ENCODE results near the gene CENPU.
"Not testable (repeated sequence)": the region's sequence is repeated elsewhere in the genome, so short reads cannot be mapped to it uniquely, and the experiment has no call there.

CENPU gene

DNA sequence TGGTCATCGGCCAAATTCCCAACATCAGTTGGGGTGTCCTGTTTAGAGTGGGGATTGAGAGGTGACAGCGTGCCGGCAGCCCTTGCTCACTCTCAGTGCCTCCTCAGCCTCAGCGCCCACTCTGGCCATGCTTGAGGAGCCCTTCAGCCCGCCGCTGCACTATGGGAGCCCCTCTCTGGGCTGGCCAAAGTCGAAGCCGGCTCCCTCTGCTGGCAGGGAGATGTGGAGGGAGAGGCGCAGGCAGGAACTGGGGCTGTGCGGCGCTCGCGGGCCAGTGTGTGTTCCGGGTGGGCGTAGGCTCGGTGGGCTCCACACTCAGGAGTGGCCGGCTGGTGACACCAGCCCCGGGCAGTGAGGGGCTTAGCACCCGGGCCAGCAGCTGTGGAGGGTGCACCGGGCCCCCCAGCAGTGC is 7.1 kb upstream of the CENPU start:
- H3K4me3 ChIP-seq (ENCODE audit: insufficient read length, low read depth), result no peak overlapping the region
- no peaks in the 10 kb centered on the region for H3K27me3 ChIP-seq (ENCODE audit: insufficient read depth, insufficient read length)
- no peak for TF ChIP-seq SUZ12 (IDR thresholded peaks at IDR 0.05; ENCODE audit: extremely low read depth, insufficient read depth, insufficient read length)
- no peak for TF ChIP-seq ZNF274 (IDR thresholded peaks at IDR 0.05; ENCODE audit: low read depth, low read length)
- no peak for TF ChIP-seq YY1 (IDR thresholded peaks at IDR 0.05; ENCODE audit: insufficient read depth, insufficient read length)
- H3K9ac ChIP-seq (ENCODE audit: insufficient read length, low read depth), result no peak overlapping the region
- H3K4me1 ChIP-seq (ENCODE audit: insufficient read depth, insufficient read length), result no peaks in the 10 kb centered on the region
- no peaks in the 10 kb centered on the region for H3K36me3 ChIP-seq (ENCODE audit: insufficient read depth, insufficient read length, low read length)
- peaks cover 10% of the 10 kb centered on the region; the same call in 1 of the 2 replicates for H3K9me3 ChIP-seq (ENCODE audit: insufficient read depth, low read length)
- DNase-seq (ENCODE audit: low read depth, low spot score), result no peak

GRCh38 chr4:184739575-184739974 is 5.7 kb upstream of the CENPU start:
- H3K4me3 ChIP-seq (ENCODE audit: insufficient read length, low read depth); H3K9me3 ChIP-seq (ENCODE audit: insufficient read depth, low read length); DNase-seq (ENCODE audit: low read depth, low spot score); H3K27me3 ChIP-seq (ENCODE audit: insufficient read depth, insufficient read length); H3K4me1 ChIP-seq (ENCODE audit: insufficient read depth, insufficient read length); H3K9ac ChIP-seq (ENCODE audit: insufficient read length, low read depth); H3K36me3 ChIP-seq (ENCODE audit: insufficient read depth, insufficient read length, low read length): not testable (repeated sequence)

- Histone ChIP-seq H3K4me3 (ENCODE audit: insufficient read length, low read depth) (peak overlapping the region; percentile 24), H3K27me3 (ENCODE audit: insufficient read depth, insufficient read length) (no peaks in the 10 kb centered on the region), H3K36me3 (ENCODE audit: insufficient read depth, insufficient read length, low read length) (peaks cover 10% of the 10 kb centered on the region), H3K9me3 (ENCODE audit: insufficient read depth, low read length) (no peaks in the 10 kb centered on the region), H3K9ac (ENCODE audit: insufficient read length, low read depth) (no peak overlapping the region), H3K4me1 (ENCODE audit: insufficient read depth, insufficient read length) (peaks cover 3% of the 10 kb centered on the region)
- TF ChIP-seq SUZ12 (IDR thresholded peaks at IDR 0.05; ENCODE audit: extremely low read depth, insufficient read depth, insufficient read length) (no peak), YY1 (IDR thresholded peaks at IDR 0.05; ENCODE audit: insufficient read depth, insufficient read length) (no peak), ZNF274 (IDR thresholded peaks at IDR 0.05; ENCODE audit: low read depth, low read length) (no peak)
- DNase-seq (ENCODE audit: low read depth, low spot score), result no peak
These were observed 862 bp upstream of the CENPU start for GRCh38 chr4:184734758-184735157.

DNA sequence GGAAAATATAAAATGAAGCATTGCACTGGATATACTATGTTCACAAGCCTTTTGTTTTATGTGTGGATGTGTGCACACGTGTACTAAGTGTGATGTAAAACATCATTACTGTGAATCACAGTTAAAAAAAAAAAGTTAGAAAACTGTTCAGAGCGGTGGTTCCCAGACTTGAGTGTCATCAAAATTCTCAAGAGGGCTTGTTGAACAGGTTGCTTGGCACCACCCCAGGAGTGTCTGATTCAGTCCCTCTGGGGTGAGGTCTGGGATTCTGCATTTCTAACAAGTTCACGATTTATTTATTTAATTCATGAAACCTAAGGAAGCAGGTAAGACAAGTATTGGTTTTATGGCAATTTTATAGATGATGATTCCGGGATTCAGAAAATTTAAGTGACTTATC is 1.8 kb downstream of the CENPU start:
- no peak overlapping the region for H3K9ac ChIP-seq (ENCODE audit: insufficient read length, low read depth)
- DNase-seq (ENCODE audit: low read depth, low spot score), result no peak
- H3K4me3 ChIP-seq (ENCODE audit: insufficient read length, low read depth), result no peak overlapping the region

GRCh38 chr4:184731056-184731455 is 2.8 kb downstream of the CENPU start:
- no peak overlapping the region for H3K9ac ChIP-seq (ENCODE audit: insufficient read length, low read depth)
- H3K27me3 ChIP-seq (ENCODE audit: insufficient read depth, insufficient read length), result no peaks in the 10 kb centered on the region
- H3K9me3 ChIP-seq (ENCODE audit: insufficient read depth, low read length), result no peaks in the 10 kb centered on the region
- TF ChIP-seq YY1 (IDR thresholded peaks at IDR 0.05; ENCODE audit: insufficient read depth, insufficient read length) (no peak), ZNF274 (IDR thresholded peaks at IDR 0.05; ENCODE audit: low read depth, low read length) (no peak), SUZ12 (IDR thresholded peaks at IDR 0.05; ENCODE audit: extremely low read depth, insufficient read depth, insufficient read length) (no peak)
- DNase-seq (ENCODE audit: low read depth, low spot score), result no peak
- H3K4me3 ChIP-seq (ENCODE audit: insufficient read length, low read depth), result no peak overlapping the region
- peaks cover 3% of the 10 kb centered on the region for H3K4me1 ChIP-seq (ENCODE audit: insufficient read depth, insufficient read length)
- H3K36me3 ChIP-seq (ENCODE audit: insufficient read depth, insufficient read length, low read length), result peaks cover 34% of the 10 kb centered on the region

More for the DNA sequence above, 1.8 kb downstream of the CENPU start:
- H3K9me3 ChIP-seq (ENCODE audit: insufficient read depth, low read length), result no peaks in the 10 kb centered on the region
- TF ChIP-seq ZNF274 (IDR thresholded peaks at IDR 0.05; ENCODE audit: low read depth, low read length) (no peak), YY1 (IDR thresholded peaks at IDR 0.05; ENCODE audit: insufficient read depth, insufficient read length) (no peak), SUZ12 (IDR thresholded peaks at IDR 0.05; ENCODE audit: extremely low read depth, insufficient read depth, insufficient read length) (no peak)
- H3K4me1 ChIP-seq (ENCODE audit: insufficient read depth, insufficient read length), result peaks cover 3% of the 10 kb centered on the region
- H3K27me3 ChIP-seq (ENCODE audit: insufficient read depth, insufficient read length), result no peaks in the 10 kb centered on the region
- H3K36me3 ChIP-seq (ENCODE audit: insufficient read depth, insufficient read length, low read length), result peaks cover 28% of the 10 kb centered on the region

DNA sequence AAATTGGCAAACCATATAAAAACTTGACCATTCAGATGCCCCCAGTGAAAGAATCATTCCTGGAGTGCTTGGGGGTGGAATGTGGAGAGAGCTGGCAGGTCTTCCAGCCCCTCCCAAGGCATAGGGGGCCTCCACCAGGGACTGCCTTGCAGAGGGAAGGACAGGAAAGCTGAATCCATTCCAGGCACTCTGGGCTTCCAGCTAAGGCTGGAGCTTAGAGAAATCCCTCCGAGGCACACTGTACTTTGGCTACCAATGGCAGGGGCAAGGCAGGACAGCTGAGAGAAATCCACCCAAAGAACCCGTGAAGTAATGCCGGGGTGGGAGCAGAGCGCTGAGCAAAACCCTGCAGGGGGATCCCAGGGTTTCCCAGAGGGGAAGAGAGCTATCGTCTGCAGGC is 4.0 kb downstream of the CENPU start:
- H3K9me3 ChIP-seq (ENCODE audit: insufficient read depth, low read length), result no peaks in the 10 kb centered on the region
- peaks cover 3% of the 10 kb centered on the region for H3K4me1 ChIP-seq (ENCODE audit: insufficient read depth, insufficient read length)
- H3K4me3 ChIP-seq (ENCODE audit: insufficient read length, low read depth), result no peak overlapping the region
- no peak overlapping the region for H3K9ac ChIP-seq (ENCODE audit: insufficient read length, low read depth)
- TF ChIP-seq YY1 (IDR thresholded peaks at IDR 0.05; ENCODE audit: insufficient read depth, insufficient read length) (no peak), SUZ12 (IDR thresholded peaks at IDR 0.05; ENCODE audit: extremely low read depth, insufficient read depth, insufficient read length) (no peak), ZNF274 (IDR thresholded peaks at IDR 0.05; ENCODE audit: low read depth, low read length) (no peak)
- no peak for DNase-seq (ENCODE audit: low read depth, low spot score)
- peaks cover 38% of the 10 kb centered on the region for H3K36me3 ChIP-seq (ENCODE audit: insufficient read depth, insufficient read length, low read length)
- H3K27me3 ChIP-seq (ENCODE audit: insufficient read depth, insufficient read length), result no peaks in the 10 kb centered on the region

DNA sequence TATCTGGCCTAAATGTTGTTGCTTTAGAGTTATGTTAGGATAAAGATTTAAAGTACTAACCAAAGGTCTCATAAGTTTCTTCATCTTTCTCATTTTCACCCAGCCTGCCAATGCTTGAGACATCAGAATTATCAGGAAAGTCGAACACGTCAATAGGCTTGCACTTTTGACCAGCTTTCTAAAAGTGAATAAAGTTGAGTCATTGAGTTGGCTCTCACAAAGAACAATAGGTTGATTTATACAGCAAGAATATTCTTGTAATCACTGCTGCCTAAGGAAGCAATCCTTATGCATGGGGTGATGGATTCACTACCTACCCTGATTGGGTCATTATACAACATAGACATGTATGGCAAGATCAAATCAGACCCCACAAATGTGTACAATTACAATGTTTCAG is 5.0 kb downstream of the CENPU start:
- Histone ChIP-seq H3K36me3 (ENCODE audit: insufficient read depth, insufficient read length, low read length) (peaks cover 40% of the 10 kb centered on the region), H3K9me3 (ENCODE audit: insufficient read depth, low read length) (no peaks in the 10 kb centered on the region), H3K27me3 (ENCODE audit: insufficient read depth, insufficient read length) (no peaks in the 10 kb centered on the region), H3K4me3 (ENCODE audit: insufficient read length, low read depth) (no peak overlapping the region), H3K9ac (ENCODE audit: insufficient read length, low read depth) (no peak overlapping the region), H3K4me1 (ENCODE audit: insufficient read depth, insufficient read length) (peaks cover 3% of the 10 kb centered on the region)
- no peak for DNase-seq (ENCODE audit: low read depth, low spot score)
- no peak for TF ChIP-seq YY1 (IDR thresholded peaks at IDR 0.05; ENCODE audit: insufficient read depth, insufficient read length)
- no peak for TF ChIP-seq ZNF274 (IDR thresholded peaks at IDR 0.05; ENCODE audit: low read depth, low read length)
- no peak for TF ChIP-seq SUZ12 (IDR thresholded peaks at IDR 0.05; ENCODE audit: extremely low read depth, insufficient read depth, insufficient read length)

GRCh38 chr4:184727430-184727829 is 6.5 kb downstream of the CENPU start:
- H3K9ac ChIP-seq (ENCODE audit: insufficient read length, low read depth), result no peak overlapping the region
- TF ChIP-seq YY1 (IDR thresholded peaks at IDR 0.05; ENCODE audit: insufficient read depth, insufficient read length), result no peak
- H3K36me3 ChIP-seq (ENCODE audit: insufficient read depth, insufficient read length, low read length), result peaks cover 48% of the 10 kb centered on the region
- H3K27me3 ChIP-seq (ENCODE audit: insufficient read depth, insufficient read length), result no peaks in the 10 kb centered on the region
- no peak for DNase-seq (ENCODE audit: low read depth, low spot score)
- no peak overlapping the region for H3K4me3 ChIP-seq (ENCODE audit: insufficient read length, low read depth)
- H3K4me1 ChIP-seq (ENCODE audit: insufficient read depth, insufficient read length), result peaks cover 3% of the 10 kb centered on the region
- no peaks in the 10 kb centered on the region for H3K9me3 ChIP-seq (ENCODE audit: insufficient read depth, low read length)
